HL-60 (cell line): Measurements from ENCODE around the gene SCYGR3.

Experiments used
- CTCF ChIP-seq: IDR thresholded peaks from one replicate; pipeline ENCODE4 v1.5.1; 2011; ENCODE audit warnings: low read length, control low read depth, inconsistent platforms; ENCODE audit not compliant: insufficient read depth
- POLR2AphosphoS5 ChIP-seq: IDR thresholded peaks from 2 replicates; pipeline ENCODE4 v1.6.1; 2012; ENCODE audit warnings: low read depth
- REST ChIP-seq: IDR thresholded peaks from 2 replicates; pipeline ENCODE4 v1.6.1; 2012; ENCODE audit warnings: low read depth; ENCODE audit not compliant: insufficient replicate concordance

- TF ChIP-seq POLR2AphosphoS5 (no peak), CTCF (no peak), REST (no peak)
Measured at GRCh38 chr2:227630322-227630721, 15.7 kb upstream of the SCYGR3 start.
